CD14-positive monocyte (primary cell): ENCODE measurements around the gene IRF9. TPM values are rescaled to one million over a fixed set of nuclear protein-coding genes. Genes with fewer than 3 reads are reported as not detected.

ENCODE experiments used
- DNase-seq, 3 donors: peaks; one replicate each; pipeline ENCODE4 v3.0.0-alpha.2; 2011 to 2022
- H2AFZ ChIP-seq: 2 replicates; pipeline ENCODE4 v1.6.0; 2012; ENCODE audit warnings: mild to moderate bottlenecking, low read depth, low read length, inconsistent platforms; ENCODE audit not compliant: insufficient read depth, poor library complexity, severe bottlenecking
- H3K27ac ChIP-seq, 2 donors: 1 replicate in 1 of 2; 2 replicates in 1 of 2; pipeline ENCODE4 v1.5.1; 2012 to 2013; ENCODE audit warnings: low read length in 2 of 2, control low read depth in 1 of 2, inconsistent platforms in 1 of 2, low read depth in 1 of 2, mild to moderate bottlenecking in 1 of 2
- H3K27me3 ChIP-seq, 2 donors: one replicate each; pipeline versions ENCODE4 v1.6.0 to v1.6.1; 2011 to 2013; ENCODE audit warnings: low read length in 2 of 2; ENCODE audit not compliant: control insufficient read depth in 2 of 2, insufficient read depth in 2 of 2
- H3K36me3 ChIP-seq, 2 donors: replicated peaks in 1 of 2; 1 replicate in 1 of 2; 2 replicates in 1 of 2; pipeline versions ENCODE4 v1.5.1 to v1.6.1; 2012 to 2013; ENCODE audit warnings: low read length in 2 of 2, control low read depth in 1 of 2, inconsistent platforms in 1 of 2, mild to moderate bottlenecking in 1 of 2; ENCODE audit not compliant: insufficient read depth in 2 of 2, control insufficient read depth in 1 of 2
- H3K4me1 ChIP-seq, 2 donors: 1 replicate in 1 of 2; 2 replicates in 1 of 2; pipeline versions ENCODE4 v1.5.1 to v1.6.1; 2012 to 2013; ENCODE audit warnings: low read length in 2 of 2, control low read depth in 1 of 2, inconsistent platforms in 1 of 2, mild to moderate bottlenecking in 1 of 2, moderate library complexity in 1 of 2; ENCODE audit not compliant: insufficient read depth in 2 of 2, control insufficient read depth in 1 of 2
- H3K4me2 ChIP-seq: replicated peaks from 2 replicates; pipeline ENCODE3; 2012; ENCODE audit warnings: low read length, moderate library complexity, mild to moderate bottlenecking; ENCODE audit not compliant: poor library complexity, severe bottlenecking; ENCODE audit errors: extremely low read depth
- H3K4me3 ChIP-seq, 3 experiments: fragments of 200-600 bp in 1 of 3; sonication (generic) in 1 of 3; replicated peaks in 1 of 3; 1 replicate in 2 of 3; 2 replicates in 1 of 3; pipeline ENCODE4 v1.5.1; 2011 to 2013; ENCODE audit warnings: low read length in 3 of 3, mild to moderate bottlenecking in 3 of 3, control low read depth in 2 of 3, low read depth in 2 of 3, inconsistent platforms in 1 of 3, moderate library complexity in 1 of 3
- H3K79me2 ChIP-seq: 2 replicates; pipeline ENCODE4 v1.6.0; 2012; ENCODE audit warnings: mild to moderate bottlenecking, control low read depth, inconsistent platforms, low read length, moderate library complexity; ENCODE audit not compliant: insufficient read depth
- H3K9ac ChIP-seq: 2 replicates; pipeline ENCODE4 v1.6.0; 2017; ENCODE audit warnings: low read length, mild to moderate bottlenecking; ENCODE audit not compliant: insufficient read depth, poor library complexity, severe bottlenecking
- H3K9me3 ChIP-seq, 2 donors: replicated peaks in 1 of 2; 1 replicate in 1 of 2; 2 replicates in 1 of 2; pipeline versions ENCODE4 v1.5.1 to v1.6.1; 2012 to 2013; ENCODE audit warnings: low read length in 2 of 2, control low read depth in 1 of 2; ENCODE audit not compliant: control insufficient read depth in 1 of 2, insufficient read depth in 1 of 2
- H4K20me1 ChIP-seq: 2 replicates; pipeline ENCODE4 v1.6.0; 2012; ENCODE audit warnings: mild to moderate bottlenecking, low read length, control low read depth, moderate library complexity; ENCODE audit not compliant: insufficient read depth
- H3K27ac Mint-ChIP-seq, 7 donors: one replicate each; pipeline ENCODE4 v1.8.0; 2020; ENCODE audit warnings: mild to moderate bottlenecking in 7 of 7, mixed read lengths in 7 of 7, moderate library complexity in 6 of 7, inconsistent platforms in 2 of 7
- H3K27me3 Mint-ChIP-seq, 3 donors: one replicate each; pipeline ENCODE4 v1.8.0; 2021 to 2022; ENCODE audit warnings: low read depth in 3 of 3, mild to moderate bottlenecking in 3 of 3, mixed read lengths in 3 of 3, moderate library complexity in 3 of 3, inconsistent platforms in 1 of 3
- H3K36me3 Mint-ChIP-seq, 2 donors: one replicate each; pipeline ENCODE4 v1.8.0; 2020; ENCODE audit warnings: mixed read lengths in 2 of 2, inconsistent platforms in 1 of 2, mild to moderate bottlenecking in 1 of 2
- H3K4me1 Mint-ChIP-seq: one replicate; pipeline ENCODE4 v1.8.0; 2020; ENCODE audit warnings: mild to moderate bottlenecking, mixed read lengths
- H3K4me3 Mint-ChIP-seq, 2 donors: one replicate each; pipeline ENCODE4 v1.8.0; 2020; ENCODE audit warnings: mild to moderate bottlenecking in 2 of 2, mixed read lengths in 2 of 2, moderate library complexity in 1 of 2
- H3K9me3 Mint-ChIP-seq, 7 donors: one replicate each; pipeline ENCODE4 v1.8.0; 2020 to 2022; ENCODE audit warnings: mixed read lengths in 7 of 7, mild to moderate bottlenecking in 6 of 7, moderate library complexity in 6 of 7, inconsistent platforms in 2 of 7
- CTCF ChIP-seq: fragments of 200-600 bp; IDR thresholded peaks from one replicate; pipeline ENCODE4 v1.8.0; 2022; ENCODE audit warnings: antibody characterized with exemption, mild to moderate bottlenecking
- WGBS: methylation state at CpG from one replicate; pipeline ENCODE4 v1.1.5; 2013; ENCODE audit warnings: missing lambda C conversion rate; ENCODE audit not compliant: insufficient coverage; 5-methylcytosine and 5-hydroxymethylcytosine counted together
- intact Hi-C, 2 donors: fragments of 100-400 bp; cut with micrococcal nuclease; formaldehyde crosslinking; loops; one replicate each; pipeline versions ENCODE4 v1.15.0 to v1.15.1; 2023
- polyA plus RNA-seq, 3 donors: library from polyadenylated mRNA; depleted of rRNA in 1 of 3; unstranded in 2 of 3; stranded (reverse) in 1 of 3; fragments of 300-500 nt in 2 of 3; fragments of >200 nt in 1 of 3; fragmentation: Illumina TruSeq in 2 of 3; gene quantifications; 1 replicate in 2 of 3; 2 replicates in 1 of 3; pipeline ENCODE4 v1.2.3, GENCODE V29; 2012 to 2021

Gene IRF9
- polyA plus RNA-seq, 3 donors = 44.7 to 208 (median 56.0) TPM

GRCh38 chr14:24130717-24131548 lies 30.1 kb upstream of the IRF9 start:
- no peak overlapping the region for H3K4me3 Mint-ChIP-seq

GRCh38 chr14:24131549-24131966 lies 29.5 kb upstream of the IRF9 start:
- intact Hi-C loops = loop anchor here in 1 of 2 donors (10.0 kb wide), 1 partner anchor 103 kb away; the partner anchor contains the start of genes GMPR2 and NEDD8
- Histone ChIP-seq H3K9ac (no peak overlapping the region), H3K27me3 (no peaks in the 10 kb centered on the region), H4K20me1 (peaks cover 4% of the 10 kb centered on the region), H3K9me3 (no peaks in the 10 kb centered on the region), H3K36me3 (no peaks in the 10 kb centered on the region), H3K4me1 (peaks cover 13 to 17% of the 10 kb centered on the region in 2 donors), H3K4me2 (no peak overlapping the region), H3K27ac (no peak overlapping the region), H3K79me2 (peaks cover 6% of the 10 kb centered on the region), H2AFZ (no peak overlapping the region), H3K4me3 (no peak overlapping the region)
- H3K9me3 Mint-ChIP-seq = peaks cover 0 to 1% (median 0%) of the 10 kb centered on the region in 7 donors
- WGBS = 96% methylated on average over 14 of the region's 15 CpGs
- peaks cover 18% of the 10 kb centered on the region for H3K4me1 Mint-ChIP-seq
- H3K27me3 Mint-ChIP-seq = no peaks in the 10 kb centered on the region
- H3K36me3 Mint-ChIP-seq = peaks cover 9 to 22% of the 10 kb centered on the region in 2 donors
- H3K4me3 Mint-ChIP-seq = no peak overlapping the region
- no peak for TF ChIP-seq CTCF
- H3K27ac Mint-ChIP-seq = no peak overlapping the region
- DNase-seq = no peak

More at GRCh38 chr14:24130717-24131548, 30.1 kb upstream of the IRF9 start:
- Histone ChIP-seq H3K36me3 (no peaks in the 10 kb centered on the region), H3K4me3 (no peak overlapping the region), H4K20me1 (no peaks in the 10 kb centered on the region), H3K4me2 (no peak overlapping the region), H3K27ac (no peak overlapping the region), H3K9me3 (no peaks in the 10 kb centered on the region), H3K9ac (no peak overlapping the region), H3K4me1 (peaks cover 11 to 15% of the 10 kb centered on the region in 2 donors), H3K27me3 (no peaks in the 10 kb centered on the region), H2AFZ (no peak overlapping the region), H3K79me2 (no peaks in the 10 kb centered on the region)
- no peak for DNase-seq
- no peaks in the 10 kb centered on the region for H3K27me3 Mint-ChIP-seq
- no peak for TF ChIP-seq CTCF
- H3K4me1 Mint-ChIP-seq = peaks cover 16% of the 10 kb centered on the region
- peak overlapping the region in 3 of 7 donors; percentile 2 to 86 (median 33) for H3K27ac Mint-ChIP-seq
- 82% methylated on average over 4 of the region's 7 CpGs for whole genome bisulfite sequencing
- peaks cover 0 to 1% (median 0%) of the 10 kb centered on the region in 7 donors for H3K9me3 Mint-ChIP-seq
- intact Hi-C loops = loop anchor here in 1 of 2 donors (10.0 kb wide), 1 partner anchor 104 kb away; the partner anchor contains the start of genes GMPR2 and NEDD8
- peaks cover 11 to 26% of the 10 kb centered on the region in 2 donors for H3K36me3 Mint-ChIP-seq
